ENCODE results near the gene TAF6.

DNA sequence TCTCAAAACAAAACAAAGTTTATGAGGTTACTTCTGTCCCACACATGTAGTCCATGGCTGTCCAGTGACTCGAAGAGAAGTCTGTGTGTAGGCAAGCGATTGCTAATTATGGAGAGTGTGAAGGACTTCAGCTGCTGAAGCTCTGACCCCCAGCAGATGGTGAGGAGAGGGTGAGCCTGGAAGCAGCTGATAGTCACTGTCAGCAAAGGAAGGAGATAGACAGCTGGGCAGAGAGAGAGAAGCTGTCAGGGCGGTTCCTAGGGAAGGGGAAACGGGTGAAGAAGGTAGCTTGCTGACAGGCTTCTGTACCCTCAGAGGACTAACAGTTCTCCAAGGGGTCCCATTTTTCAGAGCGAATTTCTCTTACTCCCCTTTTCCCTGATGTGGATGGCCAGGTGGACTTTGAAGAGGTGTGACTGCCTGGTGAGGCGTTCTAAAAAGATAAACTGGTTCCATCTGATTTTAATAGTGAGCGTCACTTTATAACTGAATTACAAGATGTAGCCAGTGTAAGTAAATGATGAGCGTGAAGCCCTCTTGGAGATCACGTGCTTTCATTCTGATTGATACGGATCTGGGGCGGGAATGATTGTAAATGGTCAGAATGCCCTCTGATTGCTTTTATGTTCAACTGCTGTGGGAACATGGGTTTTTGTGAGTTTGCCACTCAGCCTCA, 57.5 kb downstream of the TAF6 start:
- TF ChIP-seq, protein P1, sequence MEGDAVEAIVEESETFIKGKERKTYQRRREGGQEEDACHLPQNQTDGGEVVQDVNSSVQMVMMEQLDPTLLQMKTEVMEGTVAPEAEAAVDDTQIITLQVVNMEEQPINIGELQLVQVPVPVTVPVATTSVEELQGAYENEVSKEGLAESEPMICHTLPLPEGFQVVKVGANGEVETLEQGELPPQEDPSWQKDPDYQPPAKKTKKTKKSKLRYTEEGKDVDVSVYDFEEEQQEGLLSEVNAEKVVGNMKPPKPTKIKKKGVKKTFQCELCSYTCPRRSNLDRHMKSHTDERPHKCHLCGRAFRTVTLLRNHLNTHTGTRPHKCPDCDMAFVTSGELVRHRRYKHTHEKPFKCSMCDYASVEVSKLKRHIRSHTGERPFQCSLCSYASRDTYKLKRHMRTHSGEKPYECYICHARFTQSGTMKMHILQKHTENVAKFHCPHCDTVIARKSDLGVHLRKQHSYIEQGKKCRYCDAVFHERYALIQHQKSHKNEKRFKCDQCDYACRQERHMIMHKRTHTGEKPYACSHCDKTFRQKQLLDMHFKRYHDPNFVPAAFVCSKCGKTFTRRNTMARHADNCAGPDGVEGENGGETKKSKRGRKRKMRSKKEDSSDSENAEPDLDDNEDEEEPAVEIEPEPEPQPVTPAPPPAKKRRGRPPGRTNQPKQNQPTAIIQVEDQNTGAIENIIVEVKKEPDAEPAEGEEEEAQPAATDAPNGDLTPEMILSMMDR (IDR thresholded peaks at IDR 0.05; ENCODE audit: insufficient read depth, low read length) = no peak
- TF ChIP-seq POLR2AphosphoS5 (IDR thresholded peaks at IDR 0.05; ENCODE audit: low read depth) = no peak

All from HL-60 (cell line).